B cell (primary cell): ENCODE data around the gene MAD2L2.

Source experiments
- EZH2 ChIP-seq: IDR thresholded peaks from 2 replicates; pipeline ENCODE4 v1.6.1; 2012; ENCODE audit warnings: borderline replicate concordance, low read depth, mild to moderate bottlenecking, moderate library complexity, low read length; ENCODE audit not compliant: insufficient read depth, poor library complexity, severe bottlenecking
- TF ChIP-seq, protein P1 (sequence below): fragments of 200-600 bp; IDR thresholded peaks from one replicate; pipeline ENCODE4 v1.8.0; 2022; ENCODE audit warnings: antibody characterized with exemption, mild to moderate bottlenecking

DNA sequence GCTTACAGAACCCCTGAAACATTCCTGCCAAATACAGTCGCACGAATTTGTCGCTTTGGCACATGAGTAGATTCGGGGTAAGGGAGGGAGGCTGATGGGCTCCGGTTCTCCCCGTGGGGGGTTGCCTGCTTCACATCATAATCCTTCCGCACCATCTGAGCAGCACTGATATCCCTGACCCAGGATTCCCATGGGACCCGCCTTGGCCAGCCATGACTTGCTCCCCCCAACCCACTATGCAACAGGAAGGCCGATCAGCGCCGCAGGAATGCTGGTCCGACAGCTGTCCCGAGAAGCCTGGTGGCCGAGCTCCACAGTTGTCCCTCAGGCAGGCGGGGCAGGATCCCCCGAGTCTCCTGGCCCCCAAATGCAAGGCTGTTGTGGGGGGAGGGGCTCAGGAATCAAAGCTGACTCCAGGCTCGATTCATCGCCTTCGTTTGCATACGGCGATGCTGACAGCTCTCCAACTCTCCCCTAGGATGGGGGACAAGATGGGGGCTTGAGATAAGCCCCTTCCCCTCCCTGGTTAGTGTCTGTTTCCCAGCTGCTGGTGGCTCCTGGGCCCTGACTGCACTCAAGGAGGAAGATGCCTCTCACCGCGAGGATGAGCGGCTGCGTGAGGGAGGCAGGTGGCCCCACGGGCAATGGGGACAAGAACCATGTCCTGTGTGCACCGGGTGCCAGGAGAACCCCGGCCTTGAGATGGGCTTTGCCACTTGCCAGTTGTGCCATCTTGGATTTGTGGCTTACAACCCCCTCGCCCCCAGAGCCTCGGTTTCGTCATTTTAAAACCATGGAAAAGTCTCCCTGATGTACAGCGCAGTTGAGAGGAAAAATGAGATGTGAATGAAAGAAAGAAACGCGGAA, 19.9 kb upstream of the MAD2L2 start:
- TF ChIP-seq, protein P1, sequence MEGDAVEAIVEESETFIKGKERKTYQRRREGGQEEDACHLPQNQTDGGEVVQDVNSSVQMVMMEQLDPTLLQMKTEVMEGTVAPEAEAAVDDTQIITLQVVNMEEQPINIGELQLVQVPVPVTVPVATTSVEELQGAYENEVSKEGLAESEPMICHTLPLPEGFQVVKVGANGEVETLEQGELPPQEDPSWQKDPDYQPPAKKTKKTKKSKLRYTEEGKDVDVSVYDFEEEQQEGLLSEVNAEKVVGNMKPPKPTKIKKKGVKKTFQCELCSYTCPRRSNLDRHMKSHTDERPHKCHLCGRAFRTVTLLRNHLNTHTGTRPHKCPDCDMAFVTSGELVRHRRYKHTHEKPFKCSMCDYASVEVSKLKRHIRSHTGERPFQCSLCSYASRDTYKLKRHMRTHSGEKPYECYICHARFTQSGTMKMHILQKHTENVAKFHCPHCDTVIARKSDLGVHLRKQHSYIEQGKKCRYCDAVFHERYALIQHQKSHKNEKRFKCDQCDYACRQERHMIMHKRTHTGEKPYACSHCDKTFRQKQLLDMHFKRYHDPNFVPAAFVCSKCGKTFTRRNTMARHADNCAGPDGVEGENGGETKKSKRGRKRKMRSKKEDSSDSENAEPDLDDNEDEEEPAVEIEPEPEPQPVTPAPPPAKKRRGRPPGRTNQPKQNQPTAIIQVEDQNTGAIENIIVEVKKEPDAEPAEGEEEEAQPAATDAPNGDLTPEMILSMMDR: no peak
- no peak for TF ChIP-seq EZH2
